ENCODE measurements around the gene DHODH. TPM values are rescaled to one million over a fixed set of nuclear protein-coding genes. Genes with fewer than 3 reads are reported as not detected.

DHODH gene
- total and polyA plus RNA-seq, 2 of the 13 experiments (the other 11 are each of a cell fraction or from before 2014, with no cell fraction given): 10.7 to 16.4 TPM

- TF ChIP-seq, protein P1, sequence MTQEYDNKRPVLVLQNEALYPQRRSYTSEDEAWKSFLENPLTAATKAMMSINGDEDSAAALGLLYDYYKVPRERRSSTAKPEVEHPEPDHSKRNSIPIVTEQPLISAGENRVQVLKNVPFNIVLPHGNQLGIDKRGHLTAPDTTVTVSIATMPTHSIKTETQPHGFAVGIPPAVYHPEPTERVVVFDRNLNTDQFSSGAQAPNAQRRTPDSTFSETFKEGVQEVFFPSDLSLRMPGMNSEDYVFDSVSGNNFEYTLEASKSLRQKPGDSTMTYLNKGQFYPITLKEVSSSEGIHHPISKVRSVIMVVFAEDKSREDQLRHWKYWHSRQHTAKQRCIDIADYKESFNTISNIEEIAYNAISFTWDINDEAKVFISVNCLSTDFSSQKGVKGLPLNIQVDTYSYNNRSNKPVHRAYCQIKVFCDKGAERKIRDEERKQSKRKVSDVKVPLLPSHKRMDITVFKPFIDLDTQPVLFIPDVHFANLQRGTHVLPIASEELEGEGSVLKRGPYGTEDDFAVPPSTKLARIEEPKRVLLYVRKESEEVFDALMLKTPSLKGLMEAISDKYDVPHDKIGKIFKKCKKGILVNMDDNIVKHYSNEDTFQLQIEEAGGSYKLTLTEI (CRISPR knock-in tag; conservative IDR thresholded peaks at IDR 0.05): no peak
- TF ChIP-seq NCOA5 (CRISPR knock-in tag; IDR thresholded peaks at IDR 0.05) (no peak), FOXA1 (IDR thresholded peaks at IDR 0.05) (no peak), FOXA1 (CRISPR knock-in tag; IDR thresholded peaks at IDR 0.05) (no peak), THAP11 (CRISPR knock-in tag; IDR thresholded peaks at IDR 0.05) (0 out of 2 replicates have a peak, but pooled peaks have one; percentile 23), JDP2 (CRISPR knock-in tag; IDR thresholded peaks at IDR 0.05; ENCODE audit: borderline replicate concordance) (no peak), ZNF33B (CRISPR knock-in tag; IDR thresholded peaks at IDR 0.05) (no peak), NR3C1 (CRISPR knock-in tag; IDR thresholded peaks at IDR 0.05) (no peak), KLF6 (CRISPR knock-in tag; IDR thresholded peaks at IDR 0.05) (no peak), ZSCAN29 (CRISPR knock-in tag; conservative IDR thresholded peaks at IDR 0.05) (no peak), ZNF597 (CRISPR knock-in tag; IDR thresholded peaks at IDR 0.05) (no peak), UBTF (CRISPR knock-in tag; IDR thresholded peaks at IDR 0.05) (no peak), ZNF768 (CRISPR knock-in tag; IDR thresholded peaks at IDR 0.05) (no peak)
- TF ChIP-seq, protein P2, sequence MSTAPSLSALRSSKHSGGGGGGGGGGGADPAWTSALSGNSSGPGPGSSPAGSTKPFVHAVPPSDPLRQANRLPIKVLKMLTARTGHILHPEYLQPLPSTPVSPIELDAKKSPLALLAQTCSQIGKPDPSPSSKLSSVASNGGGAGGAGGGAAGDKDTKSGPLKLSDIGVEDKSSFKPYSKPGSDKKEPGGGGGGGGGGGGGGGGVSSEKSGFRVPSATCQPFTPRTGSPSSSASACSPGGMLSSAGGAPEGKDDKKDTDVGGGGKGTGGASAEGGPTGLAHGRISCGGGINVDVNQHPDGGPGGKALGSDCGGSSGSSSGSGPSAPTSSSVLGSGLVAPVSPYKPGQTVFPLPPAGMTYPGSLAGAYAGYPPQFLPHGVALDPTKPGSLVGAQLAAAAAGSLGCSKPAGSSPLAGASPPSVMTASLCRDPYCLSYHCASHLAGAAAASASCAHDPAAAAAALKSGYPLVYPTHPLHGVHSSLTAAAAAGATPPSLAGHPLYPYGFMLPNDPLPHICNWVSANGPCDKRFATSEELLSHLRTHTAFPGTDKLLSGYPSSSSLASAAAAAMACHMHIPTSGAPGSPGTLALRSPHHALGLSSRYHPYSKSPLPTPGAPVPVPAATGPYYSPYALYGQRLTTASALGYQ (CRISPR knock-in tag; IDR thresholded peaks at IDR 0.05): no peak
- TF ChIP-seq, protein P3, sequence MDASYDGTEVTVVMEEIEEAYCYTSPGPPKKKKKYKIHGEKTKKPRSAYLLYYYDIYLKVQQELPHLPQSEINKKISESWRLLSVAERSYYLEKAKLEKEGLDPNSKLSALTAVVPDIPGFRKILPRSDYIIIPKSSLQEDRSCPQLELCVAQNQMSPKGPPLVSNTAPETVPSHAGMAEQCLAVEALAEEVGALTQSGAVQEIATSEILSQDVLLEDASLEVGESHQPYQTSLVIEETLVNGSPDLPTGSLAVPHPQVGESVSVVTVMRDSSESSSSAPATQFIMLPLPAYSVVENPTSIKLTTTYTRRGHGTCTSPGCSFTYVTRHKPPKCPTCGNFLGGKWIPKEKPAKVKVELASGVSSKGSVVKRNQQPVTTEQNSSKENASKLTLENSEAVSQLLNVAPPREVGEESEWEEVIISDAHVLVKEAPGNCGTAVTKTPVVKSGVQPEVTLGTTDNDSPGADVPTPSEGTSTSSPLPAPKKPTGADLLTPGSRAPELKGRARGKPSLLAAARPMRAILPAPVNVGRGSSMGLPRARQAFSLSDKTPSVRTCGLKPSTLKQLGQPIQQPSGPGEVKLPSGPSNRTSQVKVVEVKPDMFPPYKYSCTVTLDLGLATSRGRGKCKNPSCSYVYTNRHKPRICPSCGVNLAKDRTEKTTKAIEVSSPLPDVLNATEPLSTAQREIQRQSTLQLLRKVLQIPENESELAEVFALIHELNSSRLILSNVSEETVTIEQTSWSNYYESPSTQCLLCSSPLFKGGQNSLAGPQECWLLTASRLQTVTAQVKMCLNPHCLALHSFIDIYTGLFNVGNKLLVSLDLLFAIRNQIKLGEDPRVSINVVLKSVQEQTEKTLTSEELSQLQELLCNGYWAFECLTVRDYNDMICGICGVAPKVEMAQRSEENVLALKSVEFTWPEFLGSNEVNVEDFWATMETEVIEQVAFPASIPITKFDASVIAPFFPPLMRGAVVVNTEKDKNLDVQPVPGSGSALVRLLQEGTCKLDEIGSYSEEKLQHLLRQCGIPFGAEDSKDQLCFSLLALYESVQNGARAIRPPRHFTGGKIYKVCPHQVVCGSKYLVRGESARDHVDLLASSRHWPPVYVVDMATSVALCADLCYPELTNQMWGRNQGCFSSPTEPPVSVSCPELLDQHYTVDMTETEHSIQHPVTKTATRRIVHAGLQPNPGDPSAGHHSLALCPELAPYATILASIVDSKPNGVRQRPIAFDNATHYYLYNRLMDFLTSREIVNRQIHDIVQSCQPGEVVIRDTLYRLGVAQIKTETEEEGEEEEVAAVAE (CRISPR knock-in tag; IDR thresholded peaks at IDR 0.05; ENCODE audit: borderline replicate concordance): 0 out of 2 replicates have a peak, but pooled peaks have one; percentile 19
- TF ChIP-seq, protein P4, sequence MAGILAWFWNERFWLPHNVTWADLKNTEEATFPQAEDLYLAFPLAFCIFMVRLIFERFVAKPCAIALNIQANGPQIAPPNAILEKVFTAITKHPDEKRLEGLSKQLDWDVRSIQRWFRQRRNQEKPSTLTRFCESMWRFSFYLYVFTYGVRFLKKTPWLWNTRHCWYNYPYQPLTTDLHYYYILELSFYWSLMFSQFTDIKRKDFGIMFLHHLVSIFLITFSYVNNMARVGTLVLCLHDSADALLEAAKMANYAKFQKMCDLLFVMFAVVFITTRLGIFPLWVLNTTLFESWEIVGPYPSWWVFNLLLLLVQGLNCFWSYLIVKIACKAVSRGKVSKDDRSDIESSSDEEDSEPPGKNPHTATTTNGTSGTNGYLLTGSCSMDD (CRISPR knock-in tag; IDR thresholded peaks at IDR 0.05): no peak
- TF ChIP-seq, protein P5, sequence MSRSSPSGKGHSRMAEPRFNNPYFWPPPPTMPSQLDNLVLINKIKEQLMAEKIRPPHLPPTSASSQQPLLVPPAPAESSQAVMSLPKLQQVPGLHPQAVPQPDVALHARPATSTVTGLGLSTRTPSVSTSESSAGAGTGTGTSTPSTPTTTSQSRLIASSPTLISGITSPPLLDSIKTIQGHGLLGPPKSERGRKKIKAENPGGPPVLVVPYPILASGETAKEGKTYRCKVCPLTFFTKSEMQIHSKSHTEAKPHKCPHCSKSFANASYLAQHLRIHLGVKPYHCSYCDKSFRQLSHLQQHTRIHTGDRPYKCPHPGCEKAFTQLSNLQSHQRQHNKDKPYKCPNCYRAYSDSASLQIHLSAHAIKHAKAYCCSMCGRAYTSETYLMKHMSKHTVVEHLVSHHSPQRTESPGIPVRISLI (CRISPR knock-in tag; IDR thresholded peaks at IDR 0.05; ENCODE audit: borderline replicate concordance): no peak
Measured at GRCh38 chr16:72066747-72067146, 58.2 kb downstream of the DHODH start (continued).
